C1 segment of cervical spinal cord (tissue), 14 donors: Measurements from ENCODE around the gene WNK4.
"Not testable (repeated sequence)": the region's sequence is repeated elsewhere in the genome, so short reads cannot be mapped to it uniquely, and the experiment has no call there.

Experiments used
- DNase-seq, 14 donors: peaks; one replicate each; lab custom pipeline; 2025; lab: John Stamatoyannopoulos, UW

Gene WNK4

DNA sequence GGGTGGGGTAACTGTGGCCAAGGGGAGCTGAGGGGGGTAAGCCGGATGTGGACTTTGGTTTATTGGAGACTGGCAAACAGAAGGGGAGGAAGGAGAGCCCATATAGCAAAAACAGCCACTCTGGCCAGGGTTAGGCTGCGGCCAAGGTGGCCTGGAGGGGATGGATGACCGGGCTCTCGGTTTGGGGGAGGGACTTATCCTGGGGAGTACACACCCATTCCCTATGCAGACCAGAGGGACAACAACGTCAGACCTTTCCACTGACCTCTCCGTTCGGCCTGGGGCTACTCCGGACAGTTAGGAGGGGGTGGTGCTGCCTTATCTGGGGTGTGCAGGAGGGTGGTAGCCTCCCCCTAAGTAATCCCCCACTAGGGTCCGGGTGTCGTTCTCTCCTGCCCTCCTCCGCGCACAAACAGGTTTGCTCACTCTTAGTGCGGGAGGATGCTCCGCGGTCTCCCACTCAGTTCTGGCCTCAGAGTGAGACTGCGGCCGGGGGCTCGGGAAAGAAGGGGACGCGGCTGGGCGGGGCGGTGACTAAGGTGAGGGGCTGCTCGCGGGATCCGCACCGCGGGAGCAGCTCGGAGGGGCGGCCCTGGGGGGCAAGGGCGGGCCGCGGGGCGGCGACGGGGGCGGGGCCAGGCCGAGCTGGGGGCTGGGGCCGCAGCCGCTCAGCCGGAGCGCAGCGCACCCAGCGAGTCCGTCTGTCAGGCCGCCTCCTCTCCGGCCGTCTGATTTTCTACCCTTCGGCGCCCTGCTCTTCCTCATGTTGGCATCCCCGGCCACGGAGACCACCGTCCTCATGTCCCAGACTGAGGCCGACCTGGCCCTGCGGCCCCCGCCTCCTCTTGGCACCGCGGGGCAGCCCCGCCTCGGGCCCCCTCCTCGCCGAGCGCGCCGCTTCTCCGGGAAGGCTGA is at the start of gene WNK4:
Gene WNK4, plus strand, starts transcription at position 675 of the 915 bp plus-strand sequence. Its CDS starts 89 bp downstream, at position 764.
- DNase-seq = no peak

- no peak for DNase-seq
Measured at GRCh38 chr17:42740699-42741098, 39.7 kb upstream of the WNK4 start.

DNA sequence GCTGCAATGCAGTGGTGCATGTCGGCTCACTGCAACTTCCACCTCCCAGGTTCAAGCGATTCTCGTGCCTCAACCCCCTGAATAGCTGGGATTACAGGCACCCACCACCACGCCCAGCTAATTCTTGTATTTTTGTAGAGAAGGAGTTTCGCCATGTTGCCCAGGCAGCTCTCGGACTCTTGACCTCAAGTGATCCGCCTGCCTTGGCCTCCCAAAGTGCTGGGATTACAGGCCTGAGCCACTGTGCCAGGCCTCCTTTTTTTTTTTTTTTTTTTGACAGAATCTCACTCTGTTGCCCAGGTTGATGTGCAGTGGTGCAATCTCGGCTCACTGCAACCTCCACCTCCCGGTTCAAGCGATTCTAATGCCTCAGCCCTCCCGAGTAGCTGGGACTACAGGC is 37.5 kb upstream of the WNK4 start:
- not testable (repeated sequence) for DNase-seq

GRCh38 chr17:42743595-42744282 is 36.7 kb upstream of the WNK4 start:
- no peak for DNase-seq

DNA sequence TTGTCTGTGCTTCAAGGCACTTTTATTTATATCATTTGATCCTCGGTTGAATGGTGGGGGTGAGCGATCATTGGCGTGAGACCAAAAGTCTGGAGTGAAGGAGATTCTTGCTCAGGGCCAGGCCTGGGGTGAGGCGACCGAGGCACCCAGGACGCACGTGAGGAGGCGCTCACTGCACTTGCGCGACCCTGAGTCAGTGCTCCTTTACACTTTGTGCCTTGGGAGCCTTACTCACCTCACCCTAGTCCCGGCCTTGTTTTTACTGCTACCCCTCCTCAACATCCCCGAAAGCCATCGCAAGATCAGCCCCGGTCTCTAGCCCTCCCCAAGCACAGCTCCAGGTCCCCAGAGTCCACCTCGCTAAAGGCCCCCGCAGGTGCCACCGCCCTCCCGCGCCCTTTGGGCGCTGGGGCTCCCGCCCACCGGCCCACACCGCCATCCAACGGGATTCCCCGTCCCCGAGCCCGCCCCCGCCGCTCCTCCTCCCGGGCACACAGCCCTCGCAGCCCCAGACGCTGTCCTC is 36.1 kb upstream of the WNK4 start:
- peak in 10 of 14 donors; percentile 35 to 81 (median 74) for DNase-seq

DNA sequence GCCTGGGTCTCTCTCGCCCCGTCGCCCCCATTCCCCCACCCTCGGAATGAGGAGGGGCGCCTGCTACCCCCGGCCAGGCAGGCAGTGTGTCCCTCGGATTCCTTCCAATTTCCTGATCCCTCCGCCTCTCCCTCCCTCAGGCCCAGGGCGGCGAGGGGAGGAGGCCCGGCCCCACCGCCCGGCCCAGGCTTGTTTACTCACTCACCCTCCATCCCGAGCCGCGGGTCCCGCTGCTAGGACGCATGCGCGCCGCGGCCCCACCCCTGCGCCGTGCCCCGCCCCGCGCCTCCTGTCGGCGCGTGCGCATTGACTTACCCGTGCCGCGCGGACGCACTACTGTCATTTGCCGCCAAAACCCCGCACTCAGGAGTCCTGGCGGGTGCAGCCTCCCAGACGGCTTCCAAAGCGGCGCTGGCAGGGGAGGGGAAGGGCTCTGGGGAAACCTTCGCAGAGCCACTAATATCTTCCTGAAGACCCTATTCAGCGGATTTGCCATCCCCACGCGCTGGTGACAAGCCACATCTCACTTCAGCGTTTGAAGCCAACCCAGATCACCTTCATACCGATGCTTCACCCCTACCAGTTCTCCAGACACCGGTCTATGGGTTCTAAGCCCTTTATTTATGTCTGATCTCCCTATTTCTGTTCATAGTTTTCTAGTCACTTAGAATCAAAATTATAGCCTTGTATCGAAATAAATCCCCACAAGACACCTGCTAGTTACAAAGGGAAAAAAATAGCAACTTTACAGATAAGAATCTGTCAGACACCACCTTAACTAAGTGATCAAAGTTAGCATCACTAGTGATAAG is 35.4 kb upstream of the WNK4 start, which contains the start of gene EZH1:
Gene EZH1, minus strand, starts transcription at position 235 of the 812 bp plus-strand sequence. CDS start 16,099 bp downstream, outside the sequence.
- peak; percentile 45 to 95 (median 86) for DNase-seq

DNA sequence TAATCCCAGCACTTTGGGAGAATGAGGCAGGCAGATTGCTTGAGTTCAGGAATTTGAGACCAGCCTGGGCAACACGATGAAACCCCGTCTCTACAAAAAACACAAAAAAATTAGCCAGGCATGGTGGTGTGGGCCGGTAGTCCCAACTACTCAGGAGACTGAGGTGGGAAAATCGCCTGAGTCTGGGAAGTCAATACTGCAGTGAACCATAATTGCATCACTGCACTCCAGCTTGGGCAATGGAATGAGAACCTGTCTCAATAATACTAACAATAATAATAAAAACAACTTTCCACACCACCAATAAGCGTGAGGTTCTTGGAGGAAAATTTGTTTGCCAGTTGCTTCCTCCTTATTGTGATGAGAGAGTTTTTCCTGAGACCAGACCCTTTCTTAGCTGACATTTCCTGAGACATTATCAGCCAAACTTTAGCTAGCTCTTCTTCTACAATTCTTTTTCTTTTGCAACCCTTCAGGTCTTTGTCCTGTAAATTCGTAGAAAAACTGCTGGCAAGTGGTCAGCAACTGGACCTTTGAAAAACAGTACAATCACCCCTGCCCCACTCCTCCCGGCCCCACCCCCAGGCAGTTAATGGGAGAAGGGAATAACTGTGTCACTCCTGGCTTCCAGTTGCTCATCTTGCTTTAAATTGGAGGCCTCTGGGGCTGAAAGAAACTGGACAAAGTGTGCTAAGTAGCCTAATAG is 32.1 kb upstream of the WNK4 start:
- no peak for DNase-seq

- peak in 2 of 14 donors; percentile 21 to 41 for DNase-seq
Measured at GRCh38 chr17:42748908-42749798, 31.3 kb upstream of the WNK4 start.

DNA sequence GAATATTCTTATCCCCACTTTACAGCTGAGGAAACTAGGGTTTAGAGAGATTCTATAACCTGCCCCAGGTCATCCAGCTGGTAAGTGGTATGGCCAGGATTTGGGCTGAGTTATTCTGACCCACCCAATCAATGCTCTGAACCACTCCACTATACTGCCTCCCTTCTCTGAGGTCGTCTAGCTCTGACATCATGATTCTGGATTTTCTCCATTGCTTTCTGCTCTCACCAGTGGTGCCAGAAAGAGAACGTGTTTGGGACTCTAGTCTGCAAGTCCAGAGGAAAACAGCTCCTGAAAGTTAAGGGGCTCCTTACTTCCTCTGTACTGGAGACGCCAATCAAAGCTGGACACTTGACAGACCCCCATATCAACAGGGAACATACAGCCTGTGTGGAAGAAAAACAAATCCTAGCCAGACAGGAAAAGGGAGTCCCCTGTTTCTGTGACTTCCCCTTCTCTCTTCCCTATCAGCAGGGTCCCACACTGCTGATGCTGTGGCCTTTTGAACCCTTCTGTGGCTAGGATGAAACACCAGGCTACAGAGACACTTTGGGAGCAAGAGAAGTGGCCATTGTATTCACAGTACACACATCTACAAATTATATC is 29.6 kb upstream of the WNK4 start:
- DNase-seq = no peak

- DNase-seq = no peak
Measured at GRCh38 chr17:42751628-42752027, 28.8 kb upstream of the WNK4 start.

DNA sequence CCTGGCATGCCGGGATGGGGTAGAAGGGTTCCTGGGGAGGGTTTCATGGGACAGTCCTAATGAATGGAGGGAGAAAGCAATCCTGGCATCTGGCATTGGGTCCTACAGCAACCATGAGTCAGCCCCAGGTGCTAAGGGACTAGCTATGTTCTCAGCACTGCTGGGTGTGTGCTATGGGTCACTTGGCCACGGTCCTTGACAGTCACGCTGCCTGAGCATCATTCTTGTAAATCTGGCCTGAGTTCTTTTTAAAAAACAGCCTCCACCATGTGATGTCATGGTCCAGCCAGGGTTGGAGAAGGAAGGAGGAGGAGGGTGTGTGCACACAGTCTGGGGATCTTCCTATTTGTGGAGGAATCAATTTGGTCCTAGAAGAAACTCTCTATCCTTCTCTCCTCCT is 25.6 kb upstream of the WNK4 start:
- no peak for DNase-seq

- DNase-seq = no peak
Measured at GRCh38 chr17:42759982-42760651, 20.3 kb upstream of the WNK4 start.

DNA sequence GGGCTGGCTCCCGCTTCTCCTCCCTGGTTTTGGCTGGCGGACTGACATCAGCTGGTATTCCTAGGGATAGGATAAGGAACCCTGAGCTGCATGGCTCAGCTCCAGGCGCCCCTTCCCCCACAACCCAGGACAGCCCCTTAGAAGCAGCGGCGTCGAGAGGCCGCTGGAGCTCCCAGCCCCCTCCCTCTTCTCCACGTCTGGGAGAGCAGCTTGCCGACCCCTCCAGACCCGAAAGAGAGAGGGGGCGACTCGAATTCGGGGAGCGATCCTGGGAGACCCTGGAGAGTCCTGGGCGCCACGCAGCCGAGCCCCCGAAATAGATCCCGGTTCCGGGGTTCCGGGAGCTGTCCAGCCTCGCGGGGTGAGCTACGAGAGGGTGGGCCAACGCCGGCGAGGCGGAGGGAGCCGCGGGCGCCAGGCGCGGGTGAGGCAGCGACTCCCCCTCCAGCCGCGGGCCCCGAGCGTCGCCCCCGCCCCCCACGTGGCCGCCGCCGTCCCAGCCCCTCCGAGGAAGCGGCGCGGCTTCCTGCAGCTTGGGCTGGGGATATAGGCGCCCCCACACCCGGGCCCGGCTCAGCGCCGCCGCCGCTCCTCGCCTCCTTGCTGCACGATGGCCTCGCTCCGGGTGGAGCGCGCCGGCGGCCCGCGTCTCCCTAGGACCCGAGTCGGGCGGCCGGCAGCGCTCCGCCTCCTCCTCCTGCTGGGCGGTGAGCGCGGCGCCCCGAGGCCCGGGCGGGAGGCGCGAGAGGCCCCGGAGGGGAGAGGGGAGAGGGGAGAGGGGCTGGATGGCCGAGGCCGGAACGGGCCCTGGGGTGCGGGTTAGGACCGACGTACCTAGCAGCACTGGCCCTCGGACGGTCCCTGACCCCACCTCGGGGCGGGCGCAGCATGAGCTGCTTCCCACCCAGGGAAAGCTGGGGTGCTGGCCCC is 19.5 kb upstream of the WNK4 start, which contains the start of gene RAMP2:
Gene RAMP2, plus strand, starts transcription at position 576 of the 930 bp plus-strand sequence. Its CDS starts 35 bp downstream, at position 611.
- peak in 1 of 14 donors; percentile 32 for DNase-seq

GRCh38 chr17:42761638-42762037 is 18.8 kb upstream of the WNK4 start:
- no peak for DNase-seq

GRCh38 chr17:42766124-42766523 is 14.3 kb upstream of the WNK4 start:
- DNase-seq = no peak

GRCh38 chr17:42767512-42767911 is 12.9 kb upstream of the WNK4 start:
- DNase-seq = no peak

DNA sequence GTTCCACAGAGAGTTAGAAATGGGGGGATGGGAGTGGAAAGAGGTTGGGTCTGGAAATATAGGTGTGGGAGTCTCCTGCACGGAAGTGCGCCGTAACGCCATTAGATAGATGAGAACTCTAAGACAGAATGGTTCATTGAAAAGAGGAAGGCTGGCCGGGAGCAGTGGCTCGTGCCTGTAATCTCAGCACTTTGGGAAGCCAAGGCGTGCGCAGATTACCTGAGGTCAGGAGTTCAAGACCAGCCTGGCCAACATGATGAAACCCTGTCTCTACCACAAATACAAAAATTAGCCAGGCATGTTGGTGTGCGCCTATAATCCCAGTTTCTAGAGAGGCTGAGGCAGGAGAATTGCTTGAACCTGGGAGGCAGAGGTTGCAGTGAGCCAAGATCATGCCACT is 12.4 kb upstream of the WNK4 start:
- DNase-seq = not testable (repeated sequence)
